ENCODE data around the gene RBM43.

DNA sequence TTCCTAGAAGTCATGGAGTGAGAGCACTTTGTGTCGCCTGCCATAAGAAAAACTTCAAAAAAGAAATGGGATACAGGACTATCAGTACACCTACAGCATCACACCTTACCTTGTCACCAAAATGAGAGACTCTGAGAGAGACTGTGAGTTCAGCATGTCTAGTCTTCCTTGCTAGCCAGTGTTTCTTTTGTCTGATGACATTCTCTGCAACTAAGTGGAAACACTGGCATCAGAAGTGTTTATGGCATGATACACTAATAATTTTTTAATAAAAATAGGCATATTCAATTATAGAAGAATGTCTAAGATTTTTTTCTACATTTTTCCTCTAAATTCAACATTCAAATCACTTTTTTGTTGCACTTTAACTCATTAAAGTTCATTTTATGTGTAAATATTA is 9.0 kb downstream of the RBM43 start:
- TF ChIP-seq, protein P1, sequence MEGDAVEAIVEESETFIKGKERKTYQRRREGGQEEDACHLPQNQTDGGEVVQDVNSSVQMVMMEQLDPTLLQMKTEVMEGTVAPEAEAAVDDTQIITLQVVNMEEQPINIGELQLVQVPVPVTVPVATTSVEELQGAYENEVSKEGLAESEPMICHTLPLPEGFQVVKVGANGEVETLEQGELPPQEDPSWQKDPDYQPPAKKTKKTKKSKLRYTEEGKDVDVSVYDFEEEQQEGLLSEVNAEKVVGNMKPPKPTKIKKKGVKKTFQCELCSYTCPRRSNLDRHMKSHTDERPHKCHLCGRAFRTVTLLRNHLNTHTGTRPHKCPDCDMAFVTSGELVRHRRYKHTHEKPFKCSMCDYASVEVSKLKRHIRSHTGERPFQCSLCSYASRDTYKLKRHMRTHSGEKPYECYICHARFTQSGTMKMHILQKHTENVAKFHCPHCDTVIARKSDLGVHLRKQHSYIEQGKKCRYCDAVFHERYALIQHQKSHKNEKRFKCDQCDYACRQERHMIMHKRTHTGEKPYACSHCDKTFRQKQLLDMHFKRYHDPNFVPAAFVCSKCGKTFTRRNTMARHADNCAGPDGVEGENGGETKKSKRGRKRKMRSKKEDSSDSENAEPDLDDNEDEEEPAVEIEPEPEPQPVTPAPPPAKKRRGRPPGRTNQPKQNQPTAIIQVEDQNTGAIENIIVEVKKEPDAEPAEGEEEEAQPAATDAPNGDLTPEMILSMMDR (conservative IDR thresholded peaks at IDR 0.05; ENCODE audit: low read length) = no peak
- no peak for TF ChIP-seq EZH2phosphoT487 (IDR thresholded peaks at IDR 0.05; ENCODE audit: borderline replicate concordance, low read depth, low read length)
